Bone marrow (tissue), 2 donors: ENCODE data around the gene GPBP1.
"Not testable (repeated sequence)": the region's sequence is repeated elsewhere in the genome, so short reads cannot be mapped to it uniquely, and the experiment has no call there.

Experiments
- DNase-seq, 2 donors: peaks; one replicate each; lab custom pipeline; 2025; lab: John Stamatoyannopoulos, UW

GPBP1 gene

DNA sequence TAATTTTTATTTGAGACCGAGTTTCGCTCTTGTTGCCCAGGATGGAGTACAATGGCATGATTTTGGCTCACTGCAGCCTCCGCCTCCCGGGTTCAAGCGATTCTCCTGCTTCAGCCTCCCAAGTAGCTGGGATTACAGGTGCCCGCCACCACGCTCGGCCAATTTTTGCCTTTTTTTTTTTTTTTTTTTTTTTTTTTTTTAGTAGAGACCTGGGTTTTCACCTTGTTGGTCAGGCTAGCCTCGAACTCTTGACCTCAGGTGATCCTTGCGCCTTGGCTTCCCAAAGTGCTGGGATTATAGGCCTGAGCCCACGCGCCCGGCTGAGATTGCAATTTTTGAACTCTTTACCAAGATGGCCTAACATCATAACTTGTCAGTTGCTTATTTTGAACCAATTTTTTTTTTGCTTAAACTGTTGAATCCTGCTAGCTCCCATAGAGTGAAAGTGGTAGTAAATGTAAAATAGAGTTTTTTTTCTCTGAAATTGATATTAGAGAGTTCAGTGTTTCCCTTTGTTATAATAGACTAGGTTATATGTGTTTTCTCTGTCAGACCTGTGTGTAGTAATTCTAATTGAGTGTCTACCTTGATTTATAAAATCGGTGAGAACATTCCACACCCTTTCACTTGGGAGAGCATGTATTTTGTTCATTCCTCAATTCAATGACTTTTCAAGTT is 3.8 kb downstream of the GPBP1 start:
- no peak for DNase-seq

DNA sequence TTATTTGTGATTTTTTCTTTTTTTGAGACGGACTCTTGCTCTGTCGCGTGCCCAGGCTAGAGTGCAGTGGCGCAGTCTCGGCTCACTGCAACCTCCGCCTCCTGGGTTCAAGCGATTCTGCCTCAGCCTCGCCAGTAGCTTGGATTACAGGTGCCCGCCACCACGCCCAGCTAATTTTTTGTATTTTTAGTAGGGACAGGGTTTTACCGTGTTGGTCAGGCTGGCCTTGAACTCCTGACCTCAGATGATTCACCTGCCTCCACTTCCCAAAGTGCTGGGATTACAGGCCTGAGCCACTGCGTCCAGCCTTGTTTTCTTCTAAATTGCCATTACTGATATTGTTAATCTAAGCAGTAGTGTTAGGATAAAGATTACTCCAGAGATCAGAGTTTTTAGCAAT is 4.4 kb downstream of the GPBP1 start:
- not testable (repeated sequence) for DNase-seq

DNA sequence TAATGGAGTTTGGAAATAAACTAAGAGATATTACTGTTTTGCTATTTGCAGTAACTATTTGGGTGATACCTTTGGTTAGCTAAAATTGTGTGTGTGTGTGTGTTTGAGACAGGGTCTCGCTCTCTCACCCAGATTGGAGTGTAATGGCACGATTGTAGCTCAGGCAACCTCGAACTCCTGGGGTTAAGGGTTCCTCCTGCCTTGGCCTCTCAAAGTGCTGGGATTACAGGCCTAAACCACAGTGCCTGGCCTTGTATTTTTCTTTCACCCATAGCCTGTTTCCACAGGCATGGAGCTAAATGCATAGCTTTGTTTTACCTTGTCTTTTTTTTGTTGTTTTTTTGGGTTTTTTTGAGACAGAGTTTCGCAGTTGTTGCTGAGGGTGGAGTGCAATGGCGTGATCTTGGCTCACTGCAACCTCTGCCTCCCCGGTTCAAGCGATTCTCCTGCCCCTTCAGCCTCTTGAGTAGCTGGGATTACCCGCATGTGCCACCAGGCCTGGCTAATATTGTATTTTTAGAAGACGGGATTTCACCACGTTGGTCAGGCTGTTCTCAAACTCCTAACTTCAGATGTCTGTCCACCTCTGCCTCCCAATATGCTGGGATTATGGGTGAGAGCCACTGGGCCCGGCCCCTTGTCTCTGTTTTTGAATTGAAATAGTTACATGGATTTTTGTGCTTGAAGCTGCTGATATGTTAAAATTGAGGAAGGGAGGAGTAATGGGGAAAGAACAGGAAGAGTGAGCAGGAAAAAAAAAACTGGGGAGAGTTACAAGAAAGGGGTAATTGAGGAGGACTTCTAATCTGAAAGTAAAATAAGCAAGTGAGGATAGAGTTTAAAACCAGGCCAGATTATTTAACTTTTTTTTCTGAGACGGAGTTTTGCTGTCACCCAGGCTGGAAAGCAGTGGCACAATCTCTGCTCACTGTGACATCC is 5.7 kb downstream of the GPBP1 start:
- DNase-seq, result no peak

DNA sequence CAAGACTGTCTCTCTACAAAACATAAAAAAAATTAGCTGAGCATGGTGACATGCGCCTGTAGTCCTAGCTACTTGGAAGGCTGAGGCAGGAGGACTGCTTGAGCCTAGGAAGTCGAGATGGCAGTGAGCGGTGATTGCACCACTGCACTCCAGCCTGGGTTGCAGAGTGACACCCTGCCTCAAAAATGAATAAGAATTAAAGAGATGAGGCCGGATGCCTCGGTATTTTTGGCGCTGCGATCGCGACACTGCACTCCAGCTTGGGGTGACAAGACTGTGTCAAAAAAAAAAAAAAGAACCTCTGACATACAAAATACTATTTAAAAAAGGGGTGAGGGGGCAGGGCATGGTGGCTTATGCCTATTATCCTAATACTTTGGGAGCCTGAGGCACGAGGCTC is 7.3 kb downstream of the GPBP1 start:
- DNase-seq, result no peak

DNA sequence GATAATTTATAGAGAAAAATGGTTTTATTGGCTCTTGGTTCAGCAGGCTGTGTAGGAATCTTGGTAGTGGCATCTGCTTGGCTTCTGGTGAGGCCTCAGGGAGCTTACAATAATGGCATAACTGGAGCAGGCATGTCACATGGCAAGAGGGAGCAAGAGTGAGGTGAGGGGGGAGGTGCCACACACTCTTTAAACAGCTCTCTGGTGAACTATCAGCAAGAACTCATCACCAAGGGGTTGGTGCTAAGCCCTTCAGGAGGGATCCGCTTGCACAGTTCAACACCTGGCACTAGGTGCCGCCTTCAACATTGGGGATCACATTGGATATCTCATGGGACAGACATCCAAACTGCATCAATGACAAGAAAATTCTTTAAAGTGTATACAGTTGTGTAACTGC is 10.5 kb downstream of the GPBP1 start:
- DNase-seq, result no peak

DNA sequence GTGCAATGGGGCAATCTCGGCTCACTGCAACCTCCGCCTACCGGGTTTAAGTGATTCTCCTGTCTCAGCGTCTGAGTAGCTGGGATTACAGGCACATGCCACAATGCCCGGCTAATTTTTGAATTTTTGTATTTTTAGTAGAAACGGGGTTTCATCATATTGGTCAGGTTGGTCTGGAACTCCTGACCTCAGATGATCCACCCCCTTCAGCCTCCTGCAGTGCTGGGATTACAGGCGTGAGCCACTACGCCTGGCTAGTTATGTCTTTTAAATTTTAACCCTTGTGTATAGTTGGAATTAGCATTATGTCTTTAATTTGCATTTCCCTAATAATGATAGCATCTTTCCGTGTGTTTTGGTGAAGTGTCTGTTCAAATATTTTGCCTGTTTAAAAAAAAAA is 11.5 kb downstream of the GPBP1 start:
- DNase-seq, result no peak

DNA sequence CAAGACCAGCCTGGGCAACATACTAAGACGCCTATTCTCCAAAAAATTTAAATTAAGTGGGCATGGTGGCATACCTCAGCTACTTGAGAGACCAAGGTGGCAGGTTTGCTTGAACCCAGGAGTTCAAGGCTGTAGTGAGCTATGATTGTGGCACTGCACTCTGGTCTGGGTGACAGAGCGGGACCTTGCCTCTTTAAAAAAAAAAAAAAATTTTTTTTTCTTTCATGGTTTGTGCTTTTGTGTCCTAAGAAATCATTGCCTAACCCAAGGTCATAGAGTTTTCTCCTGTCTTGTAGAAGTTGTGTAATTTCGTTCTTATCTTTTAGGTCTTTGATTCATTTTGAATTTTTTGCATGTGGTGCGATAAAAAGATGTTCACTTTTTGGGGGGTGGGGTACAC is 12.3 kb downstream of the GPBP1 start:
- DNase-seq, result no peak

DNA sequence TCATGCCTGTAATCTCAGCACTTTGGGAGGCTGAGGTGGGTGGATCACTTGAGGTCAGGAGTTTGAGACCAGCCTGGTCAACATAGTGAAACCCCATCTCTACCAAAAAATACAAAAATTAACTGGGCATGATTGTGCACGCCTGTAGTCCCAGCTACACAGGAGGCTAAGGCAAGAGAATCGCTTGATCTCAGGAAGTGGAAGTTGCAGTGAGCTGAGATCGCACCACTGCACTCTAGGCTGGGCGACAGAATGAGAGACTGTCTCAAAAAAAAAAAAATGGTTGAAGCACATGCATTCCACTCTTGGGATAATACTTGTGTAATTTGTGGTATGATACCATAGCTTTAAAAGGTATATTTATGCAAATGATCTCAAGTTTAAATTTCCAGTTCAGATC is 14.1 kb downstream of the GPBP1 start:
- DNase-seq, result not testable (repeated sequence)

DNA sequence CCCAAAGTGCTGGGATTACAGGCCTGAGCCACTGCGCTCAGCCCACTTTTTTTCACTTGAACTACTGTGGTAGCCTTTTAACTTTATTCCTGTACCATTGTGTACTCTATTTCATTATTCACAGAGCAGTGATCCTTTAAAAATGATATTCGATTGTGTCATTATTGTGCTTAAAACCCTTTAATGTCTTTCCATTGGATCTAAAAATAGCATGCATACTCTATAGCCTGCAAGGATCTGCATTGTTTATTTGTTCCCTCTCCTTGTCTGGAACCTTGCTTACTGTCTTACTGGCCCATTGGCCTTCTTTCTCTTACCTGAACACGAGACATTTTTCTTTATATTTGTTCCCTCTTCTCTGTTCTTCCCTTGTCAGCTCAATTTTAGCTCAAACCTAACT is 15.7 kb downstream of the GPBP1 start:
- DNase-seq, result no peak

DNA sequence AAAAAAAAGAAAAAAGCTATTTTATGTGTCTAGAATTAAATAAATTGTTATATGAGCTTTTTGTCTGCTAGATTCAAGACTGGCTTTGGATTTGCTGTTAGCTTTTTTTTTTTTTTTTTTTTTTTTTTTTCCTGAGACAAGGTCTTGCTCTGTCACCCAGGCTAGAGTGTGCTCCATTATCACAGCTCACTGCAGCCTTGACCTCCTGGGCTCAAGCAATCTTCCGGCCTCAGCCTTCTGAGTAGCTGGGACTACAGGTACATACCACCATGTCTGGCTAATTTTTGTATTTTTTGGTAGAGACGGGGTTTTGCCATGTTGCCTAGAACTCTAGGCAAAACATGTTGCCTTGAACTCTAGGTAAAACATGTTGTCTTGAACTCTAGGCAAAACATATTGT is 16.7 kb downstream of the GPBP1 start:
- no peak for DNase-seq

DNA sequence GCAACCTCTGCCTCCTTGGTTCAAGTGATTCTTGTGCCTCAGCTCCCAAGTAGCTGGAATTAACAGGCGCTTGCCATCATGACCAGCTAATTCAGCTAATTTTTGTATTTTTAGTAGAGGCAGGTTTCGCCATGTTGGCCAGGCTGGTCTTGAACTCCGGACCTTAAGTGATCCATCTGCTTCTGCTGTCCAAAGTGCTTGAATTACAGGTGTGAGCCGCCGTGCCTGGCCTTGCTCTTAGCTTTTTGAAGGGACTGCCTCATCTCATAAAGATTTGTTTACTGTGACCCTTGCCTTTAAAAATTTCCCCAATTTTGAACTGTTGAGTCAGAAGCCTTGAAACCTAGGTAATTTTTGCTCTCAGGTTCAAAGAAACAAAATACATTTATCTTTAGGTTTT is 17.3 kb downstream of the GPBP1 start:
- no peak for DNase-seq

DNA sequence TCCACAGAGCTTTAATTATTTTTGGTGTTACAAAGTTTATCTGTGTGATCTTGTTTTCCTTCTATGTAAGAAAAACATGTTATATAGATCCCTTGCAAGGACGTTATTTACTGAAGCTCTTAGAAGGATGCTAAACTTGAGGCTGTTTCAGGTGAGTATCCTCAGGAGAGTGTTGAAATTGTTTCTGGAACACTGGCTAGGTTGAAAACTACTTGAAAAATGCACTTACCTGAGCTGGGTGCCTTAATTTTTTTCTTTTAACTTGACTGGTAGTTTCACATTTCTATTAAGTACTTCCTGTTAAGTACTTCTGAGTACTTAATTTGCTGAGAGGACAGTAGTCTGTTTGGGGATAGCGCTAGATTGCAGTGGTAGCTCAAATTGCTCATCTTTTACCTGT is 18.1 kb downstream of the GPBP1 start:
- no peak for DNase-seq

DNA sequence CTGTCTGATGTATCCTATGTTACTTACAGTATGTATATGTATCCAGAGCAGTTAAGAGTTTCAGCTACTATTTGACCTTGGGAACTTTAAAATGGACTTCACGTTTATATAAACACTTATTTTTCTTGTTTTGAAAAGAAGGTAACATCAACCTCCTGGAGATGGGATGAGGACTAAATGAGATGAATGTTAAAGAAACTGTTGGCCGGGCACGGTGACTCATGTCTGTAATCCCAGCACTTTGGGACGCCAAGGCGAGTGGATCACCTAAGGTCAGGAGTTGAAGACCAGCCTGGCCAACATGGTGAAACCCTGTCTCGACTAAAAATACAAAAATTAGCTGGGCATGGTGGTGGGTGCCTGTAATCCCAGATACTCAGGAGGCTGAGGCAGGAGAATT is 19.0 kb downstream of the GPBP1 start:
- DNase-seq, result not testable (repeated sequence)

DNA sequence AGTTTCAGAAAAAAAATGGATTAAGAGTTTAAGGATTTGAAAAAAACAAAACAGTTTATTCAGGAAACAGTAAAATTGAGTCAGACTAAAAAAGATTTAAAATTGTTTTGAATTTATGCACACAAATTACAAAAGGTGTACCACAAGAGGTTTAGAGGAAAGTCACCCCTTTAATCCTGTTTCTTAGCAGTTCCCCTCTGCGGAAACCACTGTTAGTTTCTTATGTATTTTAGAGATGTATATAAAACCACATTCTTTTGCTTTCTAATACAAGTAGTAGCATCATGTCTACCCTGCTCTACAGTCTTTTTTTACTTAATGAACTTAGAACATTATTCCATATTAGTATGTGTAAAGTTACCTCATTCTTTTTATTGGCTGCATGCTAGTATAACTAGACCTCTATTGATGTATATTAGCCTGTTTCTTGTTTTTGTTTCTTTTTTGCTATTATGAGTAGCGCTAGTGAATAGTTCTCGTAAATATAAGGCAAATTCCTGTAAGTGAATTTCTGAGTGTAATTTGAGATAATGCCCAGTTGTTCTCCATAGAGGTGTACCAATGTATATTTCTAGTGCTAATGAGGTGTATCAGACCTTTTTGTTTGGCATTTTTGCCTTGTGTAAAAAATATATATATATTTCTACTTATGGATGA is 20.0 kb downstream of the GPBP1 start:
- DNase-seq, result no peak

DNA sequence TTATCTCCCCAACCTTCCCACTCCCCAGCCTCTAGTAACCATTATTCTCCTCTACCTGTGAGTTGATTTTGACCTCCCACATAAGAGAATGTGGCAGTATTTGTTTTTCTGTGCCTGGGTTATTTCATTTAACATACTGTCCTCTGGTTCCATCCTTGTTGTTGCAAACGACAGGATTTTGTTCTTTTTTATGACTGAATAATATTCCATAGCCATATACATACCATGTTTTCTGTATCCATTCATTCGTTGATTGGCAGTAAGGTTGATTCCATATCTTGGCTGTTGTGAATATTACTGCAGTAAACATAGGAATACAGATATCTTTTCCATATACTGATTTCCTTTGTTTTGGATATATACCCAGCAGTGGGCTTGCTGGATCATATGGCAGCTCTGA is 20.8 kb downstream of the GPBP1 start:
- no peak for DNase-seq

DNA sequence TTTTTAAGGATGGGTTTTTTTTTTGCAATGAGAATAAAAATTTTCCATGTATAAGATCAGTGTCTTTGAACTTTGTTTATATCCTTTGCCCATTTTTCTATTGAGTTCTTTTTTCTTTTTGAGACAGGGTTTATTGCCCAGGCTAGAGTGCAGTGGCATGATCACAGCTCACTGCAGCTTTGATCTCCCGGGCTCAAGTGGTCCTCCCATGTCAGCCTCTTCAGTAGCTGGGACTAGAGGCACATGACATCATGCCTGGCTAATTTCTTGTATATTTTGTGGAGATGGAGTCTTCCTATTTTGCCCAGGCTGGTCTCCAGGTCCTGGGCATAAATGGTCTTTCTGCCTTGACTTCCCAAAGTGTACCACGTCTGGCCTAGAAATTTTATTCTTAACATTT is 21.2 kb downstream of the GPBP1 start:
- DNase-seq, result no peak

DNA sequence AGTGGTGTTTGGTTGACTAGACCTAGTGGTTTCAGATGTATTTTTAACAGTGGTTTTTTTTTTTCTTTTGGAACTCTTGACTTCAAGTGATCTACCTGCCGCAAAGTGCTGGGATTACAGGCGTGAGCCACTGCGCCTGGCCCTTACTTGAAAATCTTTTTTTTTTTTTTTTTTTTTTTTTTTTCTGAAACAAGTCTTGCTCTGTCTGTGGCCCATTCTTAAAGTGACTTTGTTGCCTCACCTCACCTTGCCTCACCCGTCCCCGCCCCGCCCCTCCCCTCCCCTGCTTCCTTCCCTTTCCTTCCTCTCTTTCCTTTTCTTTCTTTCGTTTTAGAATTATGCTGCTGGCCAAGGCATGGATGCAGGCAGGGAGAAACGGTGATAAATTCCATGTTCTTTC is 26.0 kb downstream of the GPBP1 start:
- no peak for DNase-seq

DNA sequence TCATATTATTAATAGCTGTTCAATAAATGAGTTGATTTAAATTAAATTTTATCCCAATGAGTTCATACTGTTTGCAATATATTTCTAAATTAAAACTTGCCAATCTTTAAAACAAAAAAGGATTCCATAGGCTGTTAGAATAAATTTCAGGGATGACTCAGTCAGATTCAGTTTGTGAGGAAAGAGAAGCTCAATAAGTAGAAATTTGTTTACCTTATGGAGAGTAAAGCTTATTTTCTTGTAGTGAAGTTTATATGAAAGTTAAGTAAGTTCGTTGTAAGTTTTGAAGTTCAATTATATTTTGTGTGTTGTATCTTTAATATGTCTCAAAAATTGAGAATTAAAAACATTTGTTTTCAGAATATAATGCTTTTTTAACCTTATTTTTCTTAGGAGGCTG is 29.0 kb downstream of the GPBP1 start:
- no peak for DNase-seq

DNA sequence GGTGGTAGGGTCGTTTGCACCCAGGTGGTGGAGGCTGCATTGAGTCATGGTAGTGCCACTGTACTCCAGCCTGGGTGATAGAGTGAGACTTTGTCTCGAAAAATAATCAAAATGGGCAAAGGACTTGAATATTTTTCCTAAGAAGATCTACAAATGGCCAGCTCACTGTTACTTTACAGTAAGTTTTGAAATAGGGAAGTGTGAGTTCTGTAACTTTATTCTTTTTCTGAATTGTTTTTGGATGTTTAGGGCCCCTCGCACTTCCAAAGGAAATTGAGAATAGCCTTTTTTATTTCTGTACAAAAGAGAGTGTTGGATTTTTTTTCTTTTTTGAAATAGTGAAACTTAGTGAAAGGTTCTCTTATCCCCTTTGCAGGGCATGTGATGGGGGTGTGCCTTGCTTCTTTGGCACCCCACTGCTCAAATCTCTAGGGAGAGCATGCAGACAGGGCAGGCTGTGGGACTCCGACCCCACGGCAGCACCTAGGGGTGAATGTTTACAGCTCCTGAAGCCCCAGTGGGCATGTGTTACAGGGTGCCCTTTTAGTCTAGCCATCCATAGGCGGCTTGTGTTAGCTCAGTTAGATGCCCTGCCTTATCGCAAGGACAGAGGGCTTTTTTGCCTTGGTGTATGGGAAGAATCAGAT is 33.3 kb downstream of the GPBP1 start:
- DNase-seq, result no peak

DNA sequence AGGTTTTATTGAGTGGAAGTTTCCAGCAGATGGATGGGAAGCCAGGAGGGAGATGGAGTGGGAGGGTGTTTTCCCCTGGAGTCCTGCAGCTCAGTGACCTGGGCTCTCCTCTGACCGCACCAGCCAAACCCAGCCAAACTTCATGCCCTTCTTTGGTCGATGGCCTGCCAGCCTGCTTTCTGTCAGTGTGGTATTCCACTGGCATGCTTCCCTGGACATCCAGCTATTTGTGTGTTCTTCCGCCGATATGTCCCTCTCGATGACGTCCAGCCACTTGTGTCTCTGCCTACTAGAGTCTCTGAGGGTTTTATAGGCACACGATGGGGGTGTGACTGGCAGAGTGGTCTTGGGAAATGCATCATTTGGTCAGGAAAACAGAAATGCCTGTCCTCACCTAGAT is 33.8 kb downstream of the GPBP1 start:
- no peak for DNase-seq

DNA sequence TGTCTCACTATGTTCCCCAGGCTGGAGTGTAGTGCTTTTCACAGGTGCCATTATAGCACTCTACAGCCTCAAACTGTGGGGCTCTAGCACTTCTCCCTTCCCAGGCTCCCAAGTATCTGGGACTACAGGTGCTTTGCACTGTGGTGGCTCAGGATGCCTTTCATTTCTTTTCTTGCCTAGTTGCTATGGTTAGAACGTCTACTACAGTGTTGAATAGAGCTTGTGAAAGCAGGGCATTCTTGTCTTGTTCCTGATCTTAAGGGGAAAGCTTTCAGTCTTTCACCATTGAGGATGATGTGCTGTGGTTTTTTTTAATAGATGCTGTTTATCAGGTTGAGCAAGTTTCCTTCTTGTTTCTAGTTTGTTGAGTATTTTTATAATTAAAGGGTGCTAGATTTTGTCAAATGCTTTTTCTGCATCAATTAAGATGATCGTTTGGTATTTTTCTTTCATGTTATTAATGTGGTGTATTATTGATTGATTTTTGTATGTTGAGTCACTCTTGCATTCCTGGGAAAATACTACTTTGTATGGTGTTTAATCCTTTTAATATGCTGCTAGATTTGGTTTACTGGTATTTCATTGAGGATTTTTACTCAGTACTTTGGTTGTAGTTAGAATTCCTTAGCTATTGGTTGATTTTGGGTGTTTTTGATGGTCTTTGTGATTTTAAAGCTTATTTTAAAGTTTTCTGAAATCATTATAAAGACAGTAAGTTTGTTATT is 35.6 kb downstream of the GPBP1 start:
- no peak for DNase-seq

DNA sequence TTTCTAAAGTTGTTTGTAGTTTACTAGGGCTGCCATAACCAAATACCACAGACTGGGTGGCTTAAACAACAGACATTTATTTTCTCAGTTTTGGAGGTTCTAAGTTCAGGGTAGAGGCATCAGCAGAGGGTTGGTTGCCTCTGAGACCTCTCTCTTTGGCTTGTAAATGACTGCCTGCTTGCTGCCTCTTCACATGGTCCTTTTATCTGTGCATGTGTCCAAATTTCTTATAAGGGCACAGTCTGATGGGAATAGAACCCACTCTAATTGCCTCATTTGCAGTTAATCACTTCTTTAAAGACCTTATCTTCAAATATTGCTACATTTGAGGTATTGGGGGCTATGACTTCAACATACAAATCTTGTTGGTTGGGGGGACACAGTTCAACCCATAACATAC is 36.8 kb downstream of the GPBP1 start:
- DNase-seq, result no peak
